IMR-90 (cell line): Measurements from ENCODE around the gene MOV10.

Experiments used
- BHLHE40 ChIP-seq: fragments of 150-350 bp; IDR thresholded peaks from 2 replicates; pipeline ENCODE4 v1.6.1; 2016; ENCODE audit warnings: mild to moderate bottlenecking, low read depth, low read length
- FOS ChIP-seq: fragments of 150-350 bp; IDR thresholded peaks from 2 replicates; pipeline ENCODE4 v1.6.1; 2016; ENCODE audit warnings: low read depth, low read length
- NFE2L2 ChIP-seq: fragments of 150-350 bp; IDR thresholded peaks from 2 replicates; pipeline ENCODE4 v1.6.1; 2016; ENCODE audit warnings: low read depth, mild to moderate bottlenecking, low read length
- POLR2A ChIP-seq: IDR thresholded peaks from 2 replicates; pipeline ENCODE4 v1.6.1; 2012; ENCODE audit warnings: mild to moderate bottlenecking, low read depth, low read length
- RAD21 ChIP-seq: IDR thresholded peaks from 2 replicates; pipeline ENCODE4 v1.6.1; 2012; ENCODE audit warnings: low read length, improper control_type of control experiment
- RCOR1 ChIP-seq: IDR thresholded peaks from 2 replicates; pipeline ENCODE4 v1.6.1; 2012; ENCODE audit warnings: mild to moderate bottlenecking, low read length, improper control_type of control experiment; ENCODE audit not compliant: insufficient replicate concordance
- RFX5 ChIP-seq: IDR thresholded peaks from 2 replicates; pipeline ENCODE4 v1.8.0; 2012; ENCODE audit warnings: low read depth, mild to moderate bottlenecking, low read length, moderate library complexity
- SMC3 ChIP-seq: fragments of 150-350 bp; IDR thresholded peaks from 2 replicates; pipeline ENCODE4 v1.6.1; 2016; ENCODE audit warnings: low read depth, mild to moderate bottlenecking, antibody characterized with exemption, low read length, moderate library complexity
- TF ChIP-seq, protein P1 (sequence below): conservative IDR thresholded peaks from 2 replicates; pipeline ENCODE4 v1.5.1; 2012; ENCODE audit warnings: mild to moderate bottlenecking, low read depth, low read length, improper control_type of control experiment
- TF ChIP-seq, protein P2 (sequence below): fragments of 150-350 bp; IDR thresholded peaks from 2 replicates; pipeline ENCODE4 v1.6.1; 2017; ENCODE audit warnings: mild to moderate bottlenecking, antibody characterized with exemption, low read length, low read depth

DNA sequence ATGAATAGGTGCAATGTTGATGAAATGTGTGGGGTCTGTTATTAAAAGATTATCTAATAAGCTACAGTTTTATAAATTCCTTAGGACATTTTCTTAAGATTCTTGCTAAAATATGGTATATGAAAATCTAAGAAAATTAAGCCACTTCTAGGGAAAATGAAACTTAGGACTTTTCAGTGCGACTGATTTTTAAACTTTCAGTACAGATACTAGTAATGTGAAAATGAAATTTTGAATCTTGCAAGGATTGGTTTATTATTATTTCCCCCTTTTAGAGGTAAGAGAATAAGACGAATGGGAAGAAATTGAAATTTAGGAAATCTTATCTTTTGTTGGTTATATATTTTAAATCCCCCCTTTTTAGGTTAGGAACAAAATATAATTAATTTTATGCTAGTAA is 38.4 kb upstream of the MOV10 start:
- TF ChIP-seq RCOR1 (no peak), FOS (no peak), RAD21 (no peak), SMC3 (no peak), POLR2A (no peak), BHLHE40 (no peak), RFX5 (no peak), NFE2L2 (no peak)
- TF ChIP-seq, protein P1, sequence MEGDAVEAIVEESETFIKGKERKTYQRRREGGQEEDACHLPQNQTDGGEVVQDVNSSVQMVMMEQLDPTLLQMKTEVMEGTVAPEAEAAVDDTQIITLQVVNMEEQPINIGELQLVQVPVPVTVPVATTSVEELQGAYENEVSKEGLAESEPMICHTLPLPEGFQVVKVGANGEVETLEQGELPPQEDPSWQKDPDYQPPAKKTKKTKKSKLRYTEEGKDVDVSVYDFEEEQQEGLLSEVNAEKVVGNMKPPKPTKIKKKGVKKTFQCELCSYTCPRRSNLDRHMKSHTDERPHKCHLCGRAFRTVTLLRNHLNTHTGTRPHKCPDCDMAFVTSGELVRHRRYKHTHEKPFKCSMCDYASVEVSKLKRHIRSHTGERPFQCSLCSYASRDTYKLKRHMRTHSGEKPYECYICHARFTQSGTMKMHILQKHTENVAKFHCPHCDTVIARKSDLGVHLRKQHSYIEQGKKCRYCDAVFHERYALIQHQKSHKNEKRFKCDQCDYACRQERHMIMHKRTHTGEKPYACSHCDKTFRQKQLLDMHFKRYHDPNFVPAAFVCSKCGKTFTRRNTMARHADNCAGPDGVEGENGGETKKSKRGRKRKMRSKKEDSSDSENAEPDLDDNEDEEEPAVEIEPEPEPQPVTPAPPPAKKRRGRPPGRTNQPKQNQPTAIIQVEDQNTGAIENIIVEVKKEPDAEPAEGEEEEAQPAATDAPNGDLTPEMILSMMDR, result no peak
- TF ChIP-seq, protein P2, sequence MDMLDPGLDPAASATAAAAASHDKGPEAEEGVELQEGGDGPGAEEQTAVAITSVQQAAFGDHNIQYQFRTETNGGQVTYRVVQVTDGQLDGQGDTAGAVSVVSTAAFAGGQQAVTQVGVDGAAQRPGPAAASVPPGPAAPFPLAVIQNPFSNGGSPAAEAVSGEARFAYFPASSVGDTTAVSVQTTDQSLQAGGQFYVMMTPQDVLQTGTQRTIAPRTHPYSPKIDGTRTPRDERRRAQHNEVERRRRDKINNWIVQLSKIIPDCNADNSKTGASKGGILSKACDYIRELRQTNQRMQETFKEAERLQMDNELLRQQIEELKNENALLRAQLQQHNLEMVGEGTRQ, result no peak
